HuH-7.5 (cell line): Measurements from ENCODE around the gene SHISA9.

Experiments used
- DNase-seq: peaks from one replicate; pipeline ENCODE4 v3.0.0; 2011; ENCODE audit warnings: low spot score

The SHISA9 gene

DNA sequence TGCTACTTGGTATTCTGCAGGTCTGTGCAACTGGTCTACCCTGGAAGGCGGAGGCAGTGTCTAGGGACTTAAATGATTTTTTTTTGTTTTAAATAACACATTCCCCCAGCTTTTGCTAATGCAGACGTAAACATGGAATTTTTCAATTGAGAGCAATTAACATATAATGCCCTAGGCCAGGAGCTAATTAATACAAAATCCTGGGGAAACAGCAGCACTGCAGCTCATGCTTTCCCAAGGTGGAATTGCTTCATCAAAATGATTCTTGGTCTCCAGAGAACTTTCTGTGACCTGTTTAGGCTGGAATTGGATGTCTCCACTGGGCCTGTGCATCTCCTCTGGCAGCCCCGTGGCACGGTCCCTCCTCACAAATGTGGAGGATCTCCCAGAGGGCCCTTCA lies 50.6 kb downstream of the SHISA9 start:
- no peak for DNase-seq

DNA sequence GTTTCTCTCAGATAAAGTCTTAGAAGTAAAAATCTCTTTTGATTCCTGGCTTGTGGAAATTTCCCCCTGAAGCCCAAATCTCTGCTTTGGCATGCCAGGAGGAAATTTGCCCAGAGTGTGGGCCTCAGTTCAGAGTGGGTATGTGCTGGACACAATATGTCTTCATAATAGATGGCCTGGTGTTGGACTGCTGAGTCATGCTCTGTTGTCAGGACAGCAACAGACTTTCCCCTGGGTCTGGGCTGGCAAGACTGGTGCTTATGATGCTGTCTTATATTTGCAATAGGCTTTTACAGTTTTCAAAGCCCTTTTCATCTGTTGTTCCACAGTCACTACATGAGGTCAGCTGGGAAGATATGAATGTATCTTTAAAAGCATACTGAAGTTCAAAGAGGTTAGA lies 57.0 kb downstream of the SHISA9 start:
- DNase-seq: no peak

DNA sequence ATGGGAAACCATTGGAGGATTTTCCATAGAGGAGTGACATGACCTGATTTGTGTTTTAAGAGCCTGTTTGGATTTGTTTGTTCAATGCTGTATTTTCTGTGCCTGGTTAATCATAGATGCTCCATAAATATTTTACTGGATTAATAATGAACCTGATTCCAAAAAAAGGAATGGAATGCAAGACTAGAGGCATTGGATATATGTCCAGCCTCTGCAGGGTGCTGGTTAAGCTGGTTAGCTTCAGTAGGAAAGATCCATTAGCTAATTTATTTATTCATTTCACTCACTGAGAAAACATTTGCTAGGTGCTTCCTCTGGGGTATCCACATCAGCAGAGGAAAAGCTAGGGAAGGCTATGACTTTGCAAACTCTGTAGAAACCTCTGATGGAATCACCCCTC lies 57.7 kb downstream of the SHISA9 start:
- no peak for DNase-seq

DNA sequence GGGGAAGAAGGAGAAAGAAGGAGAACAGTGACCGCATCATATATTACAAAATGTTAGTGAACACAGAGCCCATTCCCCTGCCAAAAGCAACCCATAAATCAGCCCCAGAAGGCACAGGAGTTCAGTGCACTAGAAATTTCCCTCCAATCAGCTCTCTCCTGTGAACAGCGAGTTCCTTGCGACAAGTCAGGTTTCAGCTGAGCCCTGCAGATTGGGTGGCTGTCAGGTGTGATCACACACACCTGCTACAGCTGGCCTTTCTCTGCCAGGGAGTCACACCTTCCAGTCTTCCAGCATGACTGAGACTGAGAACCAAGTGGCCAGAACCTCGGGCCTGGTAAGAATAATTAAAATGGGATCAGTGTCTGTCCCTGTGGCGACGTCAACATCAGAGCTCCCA lies 60.2 kb downstream of the SHISA9 start:
- no peak for DNase-seq

GRCh38 chr16:12964461-12964860 lies 63.1 kb downstream of the SHISA9 start:
- no peak for DNase-seq

DNA sequence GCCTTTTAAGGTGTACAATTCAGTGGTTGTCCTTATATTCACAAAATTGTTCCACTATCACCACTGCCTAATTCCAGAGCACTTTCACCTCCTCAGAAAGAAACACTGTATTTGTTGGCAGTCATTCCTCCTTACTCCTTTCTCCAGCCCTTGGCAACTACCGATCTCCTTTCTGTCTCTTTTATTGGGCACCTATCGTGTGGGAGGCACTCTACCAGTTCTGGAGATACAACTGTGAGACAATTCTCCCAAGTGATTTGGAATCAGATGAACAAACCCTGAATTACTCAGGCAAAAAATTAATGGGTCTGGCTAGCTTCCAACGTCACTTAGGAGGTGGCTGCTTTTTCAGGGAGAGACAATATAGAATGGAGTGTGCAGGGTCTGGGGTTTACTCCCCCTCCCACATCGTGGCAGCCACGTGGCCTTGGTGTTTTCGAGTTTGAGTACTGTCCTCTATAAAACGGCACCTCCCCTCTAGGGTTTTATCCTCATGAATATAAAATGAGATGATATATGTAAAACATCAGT lies 63.9 kb downstream of the SHISA9 start:
- DNase-seq: no peak

DNA sequence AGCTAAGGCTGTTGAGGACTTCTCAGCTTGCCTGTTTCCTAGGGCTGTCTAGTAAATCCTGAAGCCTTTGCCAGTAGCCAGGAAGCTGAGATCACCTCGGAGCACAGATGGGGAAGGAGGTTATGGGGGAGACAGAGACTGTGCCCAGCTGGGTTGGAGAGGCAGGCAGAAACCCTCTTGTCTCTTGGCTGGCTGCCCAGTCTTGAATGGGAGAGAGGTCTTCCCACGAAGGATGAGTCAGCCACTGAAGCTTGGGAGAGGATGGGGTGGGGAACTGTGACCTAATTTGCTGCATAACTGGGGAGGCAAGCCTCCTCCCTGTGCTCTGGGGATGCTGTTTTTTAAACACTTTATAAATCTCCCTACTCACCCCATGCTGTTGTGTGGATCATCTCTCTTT lies 69.8 kb downstream of the SHISA9 start:
- DNase-seq: no peak

GRCh38 chr16:12972246-12972645 lies 70.8 kb downstream of the SHISA9 start:
- DNase-seq: no peak

DNA sequence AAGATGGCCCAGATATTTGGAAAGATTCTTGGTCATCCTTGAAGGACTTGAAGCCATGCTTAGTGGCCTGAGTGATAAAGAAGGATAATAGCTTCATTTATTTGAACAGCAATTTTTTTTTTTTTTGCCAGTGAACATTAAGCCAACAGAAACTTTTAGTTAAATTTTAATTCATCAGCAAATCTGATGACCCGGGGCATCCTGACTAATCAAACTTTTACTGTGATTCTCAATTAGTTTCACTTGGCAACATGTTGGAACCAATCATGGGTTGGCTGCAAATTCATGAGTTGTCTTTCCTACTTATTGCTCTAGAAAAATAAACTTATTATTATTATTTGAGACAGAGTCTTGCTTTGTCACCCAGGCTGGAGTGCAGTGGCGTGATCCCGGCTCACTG lies 74.4 kb downstream of the SHISA9 start:
- no peak for DNase-seq

DNA sequence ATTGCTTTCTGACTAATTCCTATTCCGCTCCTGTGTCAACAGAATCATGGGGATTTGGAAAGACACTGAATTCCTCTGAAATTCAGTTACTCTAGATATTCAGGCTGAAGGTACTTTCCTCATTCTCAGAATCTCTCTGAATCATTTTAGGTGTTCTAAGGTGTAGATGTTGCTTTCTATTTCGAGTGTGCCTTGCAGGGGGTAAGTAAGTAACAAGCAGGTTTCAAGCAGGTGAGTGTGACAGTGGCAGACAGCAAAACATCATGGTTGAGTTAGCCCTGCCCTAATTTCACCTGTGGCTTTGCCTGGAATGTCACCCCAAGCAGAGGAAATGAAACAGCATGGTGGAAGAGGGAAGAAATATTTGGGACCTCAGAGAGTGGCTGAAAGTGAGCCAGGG lies 75.1 kb downstream of the SHISA9 start:
- DNase-seq: no peak

- no peak for DNase-seq
These were observed 75.5 kb downstream of the SHISA9 start for GRCh38 chr16:12976936-12977335.

DNA sequence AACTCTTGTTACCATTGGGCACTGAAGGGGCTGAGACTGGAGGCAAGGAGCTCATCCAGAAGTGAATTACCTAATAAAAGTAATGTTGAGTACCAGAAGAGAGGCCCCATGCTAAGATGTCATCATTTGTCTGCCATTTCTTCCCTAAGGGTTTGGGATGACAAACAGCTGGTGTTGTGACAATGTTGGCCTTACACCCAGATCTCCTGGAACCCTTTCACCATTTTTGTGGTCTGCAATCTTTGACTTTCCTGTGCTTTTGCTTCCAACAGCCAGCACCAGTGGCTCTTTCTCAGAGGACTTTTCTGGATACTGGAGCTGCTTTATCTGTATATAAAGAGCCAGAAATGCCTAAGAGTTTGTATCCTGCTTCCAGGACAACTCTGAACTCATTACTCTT lies 84.1 kb downstream of the SHISA9 start:
- DNase-seq: no peak

DNA sequence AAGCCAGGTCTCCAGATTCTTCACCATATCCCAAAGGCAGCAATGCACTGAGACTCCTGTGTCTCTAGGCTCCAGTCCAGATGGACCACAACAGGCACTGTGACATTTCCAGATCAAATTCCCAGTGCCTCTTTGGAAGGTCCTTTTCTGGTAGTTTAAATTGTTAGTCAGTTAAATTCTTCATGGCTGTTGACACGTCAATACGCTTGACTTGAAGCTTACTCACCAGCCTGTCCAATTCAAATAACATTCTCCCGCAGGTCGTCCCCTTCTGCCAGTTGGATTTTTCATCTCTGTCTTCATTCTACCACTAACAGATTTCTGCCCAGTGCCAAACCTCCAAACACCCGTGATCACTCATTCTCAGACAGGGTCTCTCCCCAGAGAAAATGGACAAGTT lies 86.7 kb downstream of the SHISA9 start:
- DNase-seq: no peak

GRCh38 chr16:12992066-12992465 lies 90.7 kb downstream of the SHISA9 start:
- DNase-seq: no peak

- DNase-seq: no peak
These were observed 93.0 kb downstream of the SHISA9 start for GRCh38 chr16:12994402-12994801.

GRCh38 chr16:12995721-12996372 lies 94.4 kb downstream of the SHISA9 start:
- no peak for DNase-seq

GRCh38 chr16:12998361-12999085 lies 97.1 kb downstream of the SHISA9 start:
- DNase-seq: no peak

DNA sequence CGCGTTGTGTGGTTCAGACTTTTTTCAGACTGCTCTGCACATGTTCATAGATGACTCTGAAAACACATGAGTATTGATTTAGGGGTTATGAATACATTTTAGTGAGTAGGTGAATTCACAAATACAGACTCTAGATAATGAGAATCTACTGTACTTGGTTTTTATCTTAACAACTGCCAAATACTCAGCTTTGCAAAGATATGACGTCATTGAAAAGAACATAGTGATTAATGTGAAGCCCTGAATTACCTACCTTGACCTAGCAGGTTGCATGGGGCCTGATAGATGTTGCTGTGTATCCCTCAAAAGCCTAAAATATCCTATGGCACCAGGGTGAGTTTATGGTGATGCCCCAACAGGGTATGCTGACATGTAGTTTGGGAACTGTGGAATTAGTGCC lies 98.0 kb downstream of the SHISA9 start:
- no peak for DNase-seq

DNA sequence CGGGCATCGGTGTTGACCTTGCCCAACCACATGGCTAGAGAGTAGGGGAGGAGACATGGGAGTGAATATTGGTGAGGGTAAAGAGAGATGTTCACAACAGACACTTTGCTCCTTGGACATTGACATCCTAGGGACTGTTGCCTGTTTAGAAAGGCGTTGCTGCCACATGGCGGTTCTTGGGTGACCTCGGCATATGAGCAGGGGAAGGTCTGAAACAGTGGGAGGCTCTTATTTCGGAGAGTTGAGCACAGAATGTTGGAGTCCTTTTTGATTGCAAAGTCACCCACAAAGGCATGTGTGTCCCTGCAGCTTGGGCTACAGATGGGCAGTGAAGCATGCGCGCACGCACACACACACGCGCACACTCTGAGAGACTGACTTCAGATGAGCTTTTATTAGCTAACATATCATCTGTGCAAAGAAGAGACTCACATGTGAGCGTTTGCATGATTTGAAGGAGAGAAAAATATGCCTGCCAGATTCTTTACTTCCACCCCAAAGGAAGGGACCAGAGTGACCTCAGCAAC lies 104.4 kb downstream of the SHISA9 start:
- DNase-seq: no peak

- no peak for DNase-seq
These were observed 111.2 kb downstream of the SHISA9 start for GRCh38 chr16:13012601-13013000.

GRCh38 chr16:13013043-13013442 lies 111.6 kb downstream of the SHISA9 start:
- no peak for DNase-seq

DNA sequence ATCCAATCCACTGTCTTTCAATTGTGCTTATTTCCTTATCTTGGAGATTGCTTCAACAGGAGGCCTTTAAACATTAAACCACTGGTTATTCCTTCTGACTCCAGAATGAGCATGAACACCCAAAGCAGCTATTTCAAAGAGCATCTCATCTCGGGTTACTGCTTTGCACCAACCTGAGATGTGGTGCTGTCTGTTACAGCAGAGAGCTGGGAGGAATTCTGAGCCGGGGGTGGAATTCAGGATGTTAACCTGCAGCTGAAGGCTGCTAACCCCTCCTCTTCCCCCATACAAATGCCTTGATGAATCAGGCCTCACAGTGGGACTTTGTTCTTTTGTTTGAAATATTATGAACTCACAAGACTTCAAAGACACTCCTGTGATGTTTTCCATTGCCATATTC lies 113.1 kb downstream of the SHISA9 start:
- DNase-seq: no peak

- DNase-seq: no peak
These were observed 116.6 kb downstream of the SHISA9 start for GRCh38 chr16:13018026-13018425.

- no peak for DNase-seq
These were observed 120.6 kb downstream of the SHISA9 start for GRCh38 chr16:13021996-13022395.
